NCI-H1436 (cell line): ENCODE measurements around the gene IGSF23.

Source experiments
- DNase-seq: peaks from one replicate; lab custom pipeline; 2025; lab: John Stamatoyannopoulos, UW

Gene IGSF23

GRCh38 chr19:44613295-44614178, at the start of gene IGSF23:
IGSF23 (plus strand) TSS chr19:44613563; CDS start chr19:44613646, 83 bp downstream.
- no peak for DNase-seq

GRCh38 chr19:44566984-44567383, 46.4 kb upstream of the IGSF23 start:
- no peak for DNase-seq

- no peak for DNase-seq
Measured at GRCh38 chr19:44567745-44568144, 45.6 kb upstream of the IGSF23 start.

- DNase-seq = no peak
Measured at GRCh38 chr19:44570603-44570983, 42.8 kb upstream of the IGSF23 start.

GRCh38 chr19:44570984-44571684, 42.2 kb upstream of the IGSF23 start:
- peak; percentile 58 for DNase-seq

GRCh38 chr19:44571830-44572580, 41.4 kb upstream of the IGSF23 start:
- no peak for DNase-seq

- no peak for DNase-seq
Measured at GRCh38 chr19:44572581-44572900, 40.8 kb upstream of the IGSF23 start.

- no peak for DNase-seq
Measured at GRCh38 chr19:44573183-44573582, 40.2 kb upstream of the IGSF23 start.

- DNase-seq = no peak
Measured at GRCh38 chr19:44573627-44574026, 39.7 kb upstream of the IGSF23 start.

GRCh38 chr19:44574186-44574950, 39.0 kb upstream of the IGSF23 start:
- DNase-seq = no peak

GRCh38 chr19:44575116-44575700, 38.2 kb upstream of the IGSF23 start:
- no peak for DNase-seq

- peak; percentile 29 for DNase-seq
Measured at GRCh38 chr19:44576843-44577565, 36.4 kb upstream of the IGSF23 start.

- no peak for DNase-seq
Measured at GRCh38 chr19:44577566-44577874, 35.8 kb upstream of the IGSF23 start.

- DNase-seq = no peak
Measured at GRCh38 chr19:44579663-44580365, 33.5 kb upstream of the IGSF23 start.

GRCh38 chr19:44580366-44580895, 32.9 kb upstream of the IGSF23 start:
- DNase-seq = no peak

- DNase-seq = no peak
Measured at GRCh38 chr19:44581288-44581687, 32.1 kb upstream of the IGSF23 start.

- DNase-seq = no peak
Measured at GRCh38 chr19:44582581-44583265, 30.6 kb upstream of the IGSF23 start.

- DNase-seq = no peak
Measured at GRCh38 chr19:44585371-44586133, 27.8 kb upstream of the IGSF23 start.
